HEK293T (cell line): Measurements from ENCODE around the gene FOXP2.

Experiments
- BHLHE40 ChIP-seq: fragments of 450-650 bp; IDR thresholded peaks from 2 replicates; pipeline ENCODE4 v1.6.1; 2016; ENCODE audit warnings: mild to moderate bottlenecking, moderate library complexity, borderline replicate concordance
- FOXA1 ChIP-seq: fragments of 450-650 bp; IDR thresholded peaks from 2 replicates; pipeline ENCODE4 v1.6.1; 2016; ENCODE audit warnings: mild to moderate bottlenecking
- FOXK2 ChIP-seq: fragments of 450-650 bp; IDR thresholded peaks from 2 replicates; pipeline ENCODE4 v1.6.1; 2016; ENCODE audit warnings: mild to moderate bottlenecking

- TF ChIP-seq BHLHE40 (no peak), FOXA1 (no peak), FOXK2 (no peak)
These were observed 58.4 kb downstream of the FOXP2 start for GRCh38 chr7:114472896-114473512.
